ENCODE data around the gene TP53I3. TPM values are rescaled to one million over a fixed set of nuclear protein-coding genes. Genes with fewer than 3 reads are reported as not detected.

TP53I3 gene
- total RNA-seq, 4 donors from 2014 or later, result 14.5 to 38.4 (median 31.0) TPM

GRCh38 chr2:24123195-24123921, 38.7 kb upstream of the TP53I3 start, which contains the start of the genes FAM228B and PFN4:
Gene FAM228B (plus strand): TSS chr2:24123469. CDS start chr2:24124362, 893 bp downstream.
Gene PFN4 (minus strand): TSS chr2:24123334. CDS start chr2:24122535, 799 bp downstream.
- intact Hi-C loops (cut with DNase I), result no loop called here
- no peaks in the 10 kb centered on the region for H3K9me3 ChIP-seq
- H3K36me3 ChIP-seq, result no peaks in the 10 kb centered on the region
- peak within 1 kb of the TSS; percentile 88 to 93 (median 89) for H3K27ac ChIP-seq
- peak; percentile 92 to 93 for DNase-seq
- 0% methylated on average over 15 to 43 of the region's 103 CpGs for WGBS, 2 donors
- peak within 1 kb of the TSS; percentile 43 to 94 (median 76) for H3K4me3 ChIP-seq (replicated peaks in 1 of 3)
- peak; percentile 5 to 90 for TF ChIP-seq POLR2A (IDR thresholded peaks at IDR 0.05)
- TF ChIP-seq, protein P1, sequence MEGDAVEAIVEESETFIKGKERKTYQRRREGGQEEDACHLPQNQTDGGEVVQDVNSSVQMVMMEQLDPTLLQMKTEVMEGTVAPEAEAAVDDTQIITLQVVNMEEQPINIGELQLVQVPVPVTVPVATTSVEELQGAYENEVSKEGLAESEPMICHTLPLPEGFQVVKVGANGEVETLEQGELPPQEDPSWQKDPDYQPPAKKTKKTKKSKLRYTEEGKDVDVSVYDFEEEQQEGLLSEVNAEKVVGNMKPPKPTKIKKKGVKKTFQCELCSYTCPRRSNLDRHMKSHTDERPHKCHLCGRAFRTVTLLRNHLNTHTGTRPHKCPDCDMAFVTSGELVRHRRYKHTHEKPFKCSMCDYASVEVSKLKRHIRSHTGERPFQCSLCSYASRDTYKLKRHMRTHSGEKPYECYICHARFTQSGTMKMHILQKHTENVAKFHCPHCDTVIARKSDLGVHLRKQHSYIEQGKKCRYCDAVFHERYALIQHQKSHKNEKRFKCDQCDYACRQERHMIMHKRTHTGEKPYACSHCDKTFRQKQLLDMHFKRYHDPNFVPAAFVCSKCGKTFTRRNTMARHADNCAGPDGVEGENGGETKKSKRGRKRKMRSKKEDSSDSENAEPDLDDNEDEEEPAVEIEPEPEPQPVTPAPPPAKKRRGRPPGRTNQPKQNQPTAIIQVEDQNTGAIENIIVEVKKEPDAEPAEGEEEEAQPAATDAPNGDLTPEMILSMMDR (IDR thresholded peaks at IDR 0.05), result no peak
- no peaks in the 10 kb centered on the region for H3K27me3 ChIP-seq
- H3K4me1 ChIP-seq, result peaks cover 6 to 13% of the 10 kb centered on the region in 2 donors

DNA sequence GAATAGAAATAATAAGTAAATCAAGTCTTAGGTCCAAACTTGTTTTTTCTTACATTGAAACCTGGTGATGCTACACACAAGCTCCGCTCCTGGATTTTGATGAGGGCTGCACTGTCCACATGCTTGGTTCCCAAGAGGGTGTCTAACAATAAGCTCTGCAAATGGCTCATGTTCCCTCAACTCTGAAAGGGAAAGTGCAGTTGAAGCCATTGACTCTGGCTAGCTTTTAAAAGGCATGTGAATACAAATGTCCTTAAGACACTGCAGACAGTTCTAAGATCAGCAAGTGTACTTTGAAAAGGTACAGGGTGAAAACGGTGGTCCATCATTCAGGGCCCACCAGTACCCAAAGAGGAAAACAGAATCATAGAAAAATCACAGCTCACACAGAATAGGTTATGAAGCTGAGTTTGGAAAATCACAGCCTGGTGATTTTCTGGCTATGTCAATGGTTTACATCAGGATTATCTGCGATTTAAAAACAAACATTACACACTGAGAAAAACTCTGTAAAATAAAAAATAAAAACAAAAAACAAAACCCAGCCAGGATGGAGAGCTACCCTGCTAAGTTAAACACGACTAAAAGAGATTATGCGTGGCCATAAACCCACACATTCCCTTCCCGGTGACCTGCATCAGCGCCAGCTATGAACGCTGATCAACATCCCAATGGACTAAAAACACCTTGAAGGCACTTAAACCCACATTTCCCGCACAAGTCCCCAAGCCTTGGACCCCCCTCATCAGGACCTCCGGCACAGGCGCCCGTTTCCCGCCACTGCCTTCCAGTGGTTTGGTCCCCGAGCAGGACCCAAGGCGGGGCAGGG, 37.9 kb upstream of the TP53I3 start:
- intact Hi-C loops (cut with DNase I), result no loop called here
- no peaks in the 10 kb centered on the region for H3K36me3 ChIP-seq
- WGBS, 2 donors, result 10 to 11% methylated on average over 15 of the region's 15 CpGs
- no peak for TF ChIP-seq POLR2A (IDR thresholded peaks at IDR 0.05)
- TF ChIP-seq, protein P1 (IDR thresholded peaks at IDR 0.05), result no peak
- H3K27ac ChIP-seq, result peak overlapping the region; percentile 88 to 93 (median 89)
- no peak for DNase-seq
- H3K9me3 ChIP-seq, result no peaks in the 10 kb centered on the region
- peaks cover 6 to 13% of the 10 kb centered on the region in 2 donors for H3K4me1 ChIP-seq
- H3K4me3 ChIP-seq (replicated peaks in 1 of 3), result peak overlapping the region; percentile 43 to 94 (median 76)
- H3K27me3 ChIP-seq, result no peaks in the 10 kb centered on the region

GRCh38 chr2:24121469-24121868, 36.8 kb upstream of the TP53I3 start:
- WGBS, 2 donors, result 39 to 65% methylated on average over 4 of the region's 4 CpGs
- H3K9me3 ChIP-seq, result no peaks in the 10 kb centered on the region
- intact Hi-C loops (cut with DNase I), result no loop called here
- no peaks in the 10 kb centered on the region for H3K27me3 ChIP-seq
- no peak overlapping the region for H3K27ac ChIP-seq
- TF ChIP-seq POLR2A (IDR thresholded peaks at IDR 0.05), result no peak
- TF ChIP-seq, protein P1 (IDR thresholded peaks at IDR 0.05), result no peak
- no peak for DNase-seq
- no peak overlapping the region for H3K4me3 ChIP-seq (replicated peaks in 1 of 3)
- H3K4me1 ChIP-seq, result peaks cover 6 to 13% of the 10 kb centered on the region in 2 donors
- H3K36me3 ChIP-seq, result no peaks in the 10 kb centered on the region

- TF ChIP-seq, protein P1 (IDR thresholded peaks at IDR 0.05), result no peak
- no peak for TF ChIP-seq POLR2A (IDR thresholded peaks at IDR 0.05)
- WGBS, 2 donors, result 72 to 76% methylated on average over 5 of the region's 5 CpGs
- Histone ChIP-seq H3K27me3 (no peaks in the 10 kb centered on the region), H3K36me3 (no peaks in the 10 kb centered on the region), H3K27ac (no peak overlapping the region), H3K4me1 (peaks cover 6 to 13% of the 10 kb centered on the region in 2 donors), H3K9me3 (no peaks in the 10 kb centered on the region), H3K4me3 (replicated peaks in 1 of 3) (no peak overlapping the region)
- intact Hi-C loops (cut with DNase I), result no loop called here
- no peak for DNase-seq
Observed at GRCh38 chr2:24121066-24121465, 36.4 kb upstream of the TP53I3 start.
